ENCODE measurements around the gene PTPRB.

GRCh38 chr12:70666364-70666763 lies 29.1 kb upstream of the PTPRB start:
- TF ChIP-seq CTCF (IDR thresholded peaks at IDR 0.05) (no peak), POLR2A (IDR thresholded peaks at IDR 0.05) (no peak), POLR2AphosphoS5 (IDR thresholded peaks at IDR 0.05) (no peak)
